Activated CD4-positive, alpha-beta T cell treated with anti-CD3 and anti-CD28 coated beads for 48 hours (primary cell): Measurements from ENCODE around the gene UBE2E2.

Source experiments
- DNase-seq: peaks from one replicate; pipeline ENCODE4 v3.0.0-alpha.2; 2020

UBE2E2 gene

DNA sequence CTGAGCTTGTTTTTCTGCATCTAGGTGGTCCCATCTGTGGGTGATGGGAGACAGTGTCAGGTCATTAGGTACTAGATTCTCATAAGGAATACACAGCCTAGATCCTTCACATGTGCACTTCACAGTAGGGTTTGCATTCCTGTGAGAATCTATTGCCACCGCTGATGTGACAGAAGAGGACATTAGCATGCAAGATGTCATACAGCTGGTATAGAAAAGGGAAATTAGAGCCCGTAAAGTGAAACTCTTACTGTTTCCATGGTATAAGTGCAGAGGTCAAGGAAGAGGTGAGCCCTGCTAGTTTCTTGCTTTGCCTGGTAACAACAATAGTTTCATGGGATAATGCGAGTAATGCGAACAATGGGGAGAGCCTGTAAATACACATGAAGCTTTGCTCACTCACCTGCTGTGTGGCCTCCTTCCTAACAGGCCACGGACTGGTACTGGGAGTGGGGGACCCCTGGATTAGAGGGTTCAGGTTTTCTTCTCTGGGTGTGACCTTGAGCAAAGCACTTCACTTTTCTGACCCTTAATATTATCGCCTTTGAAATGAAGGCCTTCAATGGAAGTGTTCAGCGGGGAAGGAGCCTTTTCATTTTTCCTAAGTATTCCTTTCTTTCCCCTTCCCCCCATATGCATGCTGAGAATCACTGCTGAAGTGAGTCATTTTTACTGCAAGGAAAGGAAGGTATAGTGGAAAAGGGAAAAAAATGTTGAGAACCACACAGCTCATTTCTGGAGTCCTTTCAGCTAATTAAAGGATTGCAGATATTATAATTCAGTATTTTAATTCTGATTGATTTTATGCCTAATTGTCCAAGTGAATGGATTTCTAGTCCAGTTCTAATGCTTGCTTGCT, 286.4 kb downstream of the UBE2E2 start:
- no peak for DNase-seq

DNA sequence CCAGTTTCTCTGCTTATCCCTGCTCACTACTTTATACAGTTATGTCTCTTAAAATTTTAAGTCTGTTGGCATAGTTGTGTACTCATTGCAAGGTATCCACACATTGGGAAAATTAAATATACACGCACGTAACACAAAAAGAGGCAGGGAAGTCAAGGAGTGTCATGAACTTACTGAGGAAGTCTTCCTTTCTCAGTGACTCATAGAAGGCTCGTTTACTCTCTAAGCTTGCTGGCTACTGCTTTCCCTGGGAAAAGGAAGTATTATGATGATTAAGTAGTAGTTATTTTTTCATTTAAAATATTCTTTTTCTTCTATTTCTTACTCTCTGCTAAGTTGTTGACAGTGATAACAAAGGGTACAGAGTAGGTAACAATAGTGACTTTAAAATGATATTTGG, 287.3 kb downstream of the UBE2E2 start:
- no peak for DNase-seq

DNA sequence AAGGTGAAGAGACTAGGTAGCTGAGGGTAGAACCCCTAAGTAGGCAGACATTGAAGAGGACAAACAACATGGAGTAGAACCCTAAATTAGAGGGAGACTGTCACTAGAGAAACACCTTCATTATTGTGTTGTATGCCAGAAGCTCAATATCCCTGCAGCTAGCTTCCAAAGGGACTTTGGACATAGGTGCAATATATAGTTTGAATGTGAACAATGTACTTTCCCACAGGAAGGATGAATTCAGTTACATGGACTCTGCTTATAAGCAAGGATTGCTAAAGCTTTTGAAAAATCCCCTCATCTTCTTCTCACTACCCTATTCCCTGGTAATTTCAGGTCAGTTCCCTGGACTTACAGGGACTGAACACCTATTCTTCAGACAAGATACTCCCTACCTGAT, 288.9 kb downstream of the UBE2E2 start:
- DNase-seq = no peak

DNA sequence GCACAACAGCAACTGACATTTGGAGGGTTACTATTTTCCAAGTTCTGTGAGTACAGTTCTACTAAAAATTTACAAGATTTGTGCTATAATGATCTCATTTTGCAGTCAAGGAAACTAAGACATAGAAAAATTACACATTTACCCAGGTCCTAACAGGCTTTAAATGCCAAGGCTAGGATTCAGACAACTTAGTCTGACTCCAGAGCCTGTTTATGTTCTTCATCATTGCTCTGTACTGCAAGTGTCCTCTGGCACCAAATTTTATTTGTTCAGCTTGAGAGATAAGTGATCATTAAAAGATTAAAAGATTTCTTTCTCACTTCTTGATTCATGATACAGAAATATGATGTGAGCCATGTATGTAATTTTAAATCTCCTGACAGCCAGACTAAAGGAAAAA, 290.8 kb downstream of the UBE2E2 start:
- DNase-seq = no peak

DNA sequence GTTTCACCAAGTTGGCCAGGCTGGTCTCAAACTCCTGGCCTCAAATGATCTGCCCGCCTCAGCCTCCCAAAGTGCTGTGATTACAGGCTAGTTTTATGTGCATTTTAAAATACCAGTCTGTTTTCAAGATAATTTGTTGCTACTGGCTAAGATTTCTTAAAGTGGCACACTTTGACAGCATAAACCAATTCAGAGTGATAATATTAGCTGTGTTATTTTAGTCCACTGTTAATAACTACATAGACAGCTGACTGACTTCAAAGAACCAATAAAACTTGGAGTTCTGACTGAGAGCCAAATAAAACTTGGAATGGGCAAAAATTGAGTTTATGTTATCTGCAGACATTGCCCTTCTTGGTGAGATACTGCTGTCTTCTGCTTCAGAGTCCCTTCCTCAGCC, 291.8 kb downstream of the UBE2E2 start:
- DNase-seq = no peak

DNA sequence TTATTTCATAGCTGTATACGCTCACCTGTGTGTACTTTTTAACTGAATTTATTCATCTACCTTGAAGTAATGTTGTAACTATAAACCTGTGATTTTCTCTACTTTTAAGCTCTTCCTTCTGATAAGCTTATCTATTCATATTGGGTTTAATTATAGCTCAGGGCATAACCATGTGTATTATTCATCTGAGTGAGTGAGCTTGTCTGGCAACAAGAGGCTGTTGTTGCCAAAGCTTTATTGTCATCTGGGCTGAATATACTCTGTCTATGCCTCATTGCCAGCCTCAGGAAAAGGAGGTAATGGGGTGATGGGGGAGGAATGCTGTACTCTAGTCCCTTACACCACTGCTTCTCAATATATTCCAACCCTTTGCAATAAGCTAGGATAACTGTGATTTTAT, 292.4 kb downstream of the UBE2E2 start:
- no peak for DNase-seq

DNA sequence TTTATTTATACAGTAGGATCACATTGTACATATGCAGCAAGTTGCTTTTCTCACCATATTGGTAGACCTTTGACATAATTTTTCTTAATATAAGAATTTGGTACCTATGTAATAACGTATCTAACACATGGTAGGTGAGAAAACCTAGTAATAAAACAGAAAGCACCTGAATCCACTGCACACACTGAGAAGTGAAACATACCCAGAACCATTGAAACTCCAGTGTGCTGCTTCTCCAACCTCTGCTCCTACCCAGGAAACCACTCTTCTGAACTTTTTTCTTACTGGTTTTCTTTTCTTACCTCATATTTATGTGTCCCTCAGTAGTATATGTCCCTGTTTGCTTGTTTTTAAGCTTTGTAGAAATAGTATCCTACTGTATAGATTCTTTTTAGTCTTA, 293.0 kb downstream of the UBE2E2 start:
- no peak for DNase-seq

DNA sequence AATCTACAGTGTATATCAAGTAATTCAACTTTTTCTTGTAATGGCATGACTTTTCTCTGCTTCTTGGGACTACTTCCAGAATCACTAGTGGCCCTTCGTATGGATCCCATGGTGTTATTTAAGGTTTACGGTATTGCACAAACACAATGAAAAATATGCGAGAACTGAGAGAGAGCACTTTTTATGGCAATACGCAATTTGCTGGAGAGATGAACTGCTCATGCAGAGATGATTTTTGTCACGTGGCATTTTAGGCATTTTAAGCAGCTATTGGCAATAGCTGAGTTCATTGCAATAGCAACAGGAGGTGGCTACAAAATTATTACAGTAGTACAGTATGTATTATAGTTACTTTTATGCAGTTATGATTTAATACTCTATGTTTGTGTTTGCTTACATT, 294.0 kb downstream of the UBE2E2 start:
- no peak for DNase-seq

DNA sequence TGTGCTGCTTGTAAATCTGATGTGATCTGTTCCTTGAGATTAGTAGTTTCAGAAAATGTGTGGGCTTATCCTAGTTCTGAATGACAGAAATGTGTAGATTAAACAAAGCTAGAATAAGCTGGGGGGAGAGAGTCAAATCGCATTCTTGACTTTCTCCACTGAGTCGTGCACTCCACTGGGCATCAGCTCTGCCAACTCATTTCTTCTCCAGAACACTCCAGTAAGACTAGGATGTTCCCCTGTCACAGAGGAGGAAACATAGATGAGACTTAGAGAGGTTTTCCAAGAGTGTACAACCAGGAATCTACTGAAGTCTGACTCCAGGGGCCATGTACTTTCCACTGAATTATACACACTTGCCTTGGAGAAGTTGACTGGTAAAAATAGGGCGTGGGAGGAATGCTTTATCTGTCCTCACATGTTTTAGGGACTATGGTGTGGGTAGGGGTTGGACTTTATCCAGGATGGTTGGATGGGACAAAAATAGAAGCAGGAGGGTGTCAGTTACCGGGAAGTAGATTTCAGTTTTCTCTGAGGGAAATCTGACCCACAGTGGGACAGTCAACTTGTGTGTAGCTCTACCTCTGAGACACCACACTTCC, 298.2 kb downstream of the UBE2E2 start:
- DNase-seq = no peak

DNA sequence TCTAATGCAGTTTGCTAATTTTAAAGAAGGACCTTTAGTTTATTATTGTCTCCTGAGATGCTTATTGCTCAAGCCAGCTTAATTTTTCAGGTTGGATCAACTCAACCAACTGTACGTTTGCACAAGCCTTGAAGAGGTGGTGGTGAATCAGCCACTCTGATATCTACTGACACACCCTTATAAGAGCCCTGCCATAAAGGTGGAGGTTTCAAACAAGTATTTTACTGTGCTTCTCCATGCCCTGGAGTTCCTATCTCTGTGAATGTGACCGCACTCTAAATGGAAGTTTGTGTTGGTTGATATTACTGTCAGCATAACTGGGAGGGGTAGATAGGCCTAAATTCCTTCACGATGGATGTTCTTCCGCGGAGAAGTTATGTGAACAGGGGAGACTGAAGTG, 305.3 kb downstream of the UBE2E2 start:
- no peak for DNase-seq

DNA sequence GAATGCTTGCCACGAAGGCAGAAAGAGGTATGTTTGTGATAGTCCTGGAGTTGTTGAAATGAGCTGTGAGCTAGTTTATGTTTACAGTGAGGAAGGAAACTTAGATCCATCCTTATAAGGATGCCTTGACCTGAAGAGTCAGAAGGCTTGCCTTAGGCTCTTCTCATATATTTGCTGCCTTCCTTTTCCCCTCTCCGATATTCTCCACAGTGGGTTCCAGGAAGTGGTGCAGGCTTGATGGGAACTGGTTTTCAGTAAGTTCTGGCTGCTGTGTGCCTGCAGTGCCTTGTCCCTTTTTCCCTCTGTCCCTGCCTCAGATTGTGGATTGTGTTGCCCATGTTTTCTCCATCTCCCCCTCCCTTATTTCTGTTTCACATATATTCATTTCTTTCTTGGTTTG, 315.3 kb downstream of the UBE2E2 start:
- DNase-seq = no peak

DNA sequence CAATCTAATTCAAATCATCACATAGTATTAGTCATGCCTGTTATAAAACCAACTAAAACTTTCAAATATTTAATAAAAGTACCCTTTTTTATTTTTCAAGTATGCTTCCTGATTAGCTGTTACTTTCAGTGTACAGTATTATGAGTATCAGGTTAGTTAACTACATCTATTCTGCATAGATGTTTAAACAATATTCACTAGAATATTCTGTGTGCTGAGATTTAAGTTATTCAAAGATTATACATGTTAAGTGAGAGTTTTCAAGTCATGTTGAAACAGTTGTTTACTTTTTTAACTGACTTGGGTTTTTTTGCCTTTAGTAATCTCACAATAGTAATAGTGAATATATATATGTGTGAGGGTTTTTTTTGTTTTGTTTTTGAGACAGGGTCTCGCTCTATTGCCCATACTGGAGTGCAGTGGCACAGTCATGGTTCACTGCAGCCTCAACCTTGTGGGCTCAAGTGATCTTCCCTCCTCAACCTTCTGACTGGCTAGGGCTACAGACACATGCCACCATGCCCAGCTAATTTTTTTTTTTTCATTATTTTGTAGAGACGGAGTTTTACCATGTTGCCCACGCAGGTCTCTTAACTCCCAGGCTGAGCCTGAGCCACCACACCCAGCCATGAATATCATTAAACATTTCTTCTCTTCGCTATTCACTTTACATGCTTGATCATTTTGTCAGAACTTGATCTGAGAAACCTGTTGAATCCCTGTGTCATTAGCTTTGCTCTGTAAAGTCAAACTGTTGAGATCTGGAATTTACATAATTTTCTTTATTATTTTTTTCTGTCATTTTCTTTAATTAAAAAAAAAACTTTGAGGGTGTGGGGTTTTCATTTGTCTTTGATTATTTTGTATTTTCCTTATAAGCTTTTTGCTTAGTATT, 316.4 kb downstream of the UBE2E2 start:
- DNase-seq = no peak

DNA sequence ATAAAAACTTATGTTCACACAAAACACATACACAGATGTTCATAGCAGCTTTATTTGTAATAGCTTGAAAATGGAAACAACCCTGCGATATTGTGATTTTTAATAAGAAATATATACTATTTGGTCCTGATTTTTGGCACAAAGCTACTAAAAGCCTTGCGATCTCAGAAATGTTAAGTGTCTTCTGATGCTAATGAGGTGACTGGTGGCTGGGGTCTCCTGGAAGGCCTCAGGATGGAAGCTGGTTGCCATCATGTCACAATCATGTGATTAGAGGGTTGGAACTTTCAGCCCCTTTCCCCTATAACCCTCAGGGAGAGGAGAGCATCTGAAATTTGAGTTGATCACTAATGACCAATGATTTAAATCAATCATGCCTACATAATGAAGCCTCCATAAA, 324.2 kb downstream of the UBE2E2 start:
- DNase-seq = no peak

DNA sequence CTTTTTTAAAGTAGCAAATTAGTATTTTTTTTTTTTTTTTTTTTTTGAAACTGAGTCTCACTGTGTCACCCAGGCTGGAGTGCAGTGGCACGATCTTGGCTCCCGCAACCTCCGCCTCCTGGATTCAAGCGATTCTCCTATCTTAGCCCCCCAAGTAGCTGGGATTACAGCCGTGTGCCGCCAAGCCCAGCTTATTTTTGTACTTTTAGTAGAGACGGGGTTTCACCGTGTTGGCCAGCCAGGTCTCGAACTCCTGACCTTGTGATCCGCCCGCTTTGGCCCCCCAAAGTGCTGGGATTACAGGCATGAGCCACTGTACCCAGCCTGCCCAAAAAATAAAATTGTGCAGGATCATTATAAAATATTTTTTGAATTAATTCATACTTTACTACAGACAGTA, 330.5 kb downstream of the UBE2E2 start:
- no peak for DNase-seq

DNA sequence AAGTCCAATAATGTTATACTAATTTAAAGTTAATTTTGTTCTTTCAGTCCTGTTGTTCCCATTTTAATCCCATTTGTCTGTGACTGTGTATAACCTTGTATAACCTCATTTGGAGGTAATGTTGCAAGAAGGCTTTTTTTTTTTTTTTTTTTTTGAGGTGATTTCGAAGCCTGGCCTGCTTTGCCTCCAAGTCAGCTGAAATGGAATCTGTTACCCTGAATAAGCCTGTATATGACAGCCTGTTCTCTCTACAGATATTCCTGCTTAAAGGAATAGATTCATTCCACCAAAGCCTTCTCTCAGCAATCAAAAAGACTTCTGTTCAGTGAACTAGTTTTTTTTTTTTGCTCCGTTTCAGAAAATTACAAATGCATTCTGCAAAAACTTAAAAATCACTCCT, 330.9 kb downstream of the UBE2E2 start:
- no peak for DNase-seq

DNA sequence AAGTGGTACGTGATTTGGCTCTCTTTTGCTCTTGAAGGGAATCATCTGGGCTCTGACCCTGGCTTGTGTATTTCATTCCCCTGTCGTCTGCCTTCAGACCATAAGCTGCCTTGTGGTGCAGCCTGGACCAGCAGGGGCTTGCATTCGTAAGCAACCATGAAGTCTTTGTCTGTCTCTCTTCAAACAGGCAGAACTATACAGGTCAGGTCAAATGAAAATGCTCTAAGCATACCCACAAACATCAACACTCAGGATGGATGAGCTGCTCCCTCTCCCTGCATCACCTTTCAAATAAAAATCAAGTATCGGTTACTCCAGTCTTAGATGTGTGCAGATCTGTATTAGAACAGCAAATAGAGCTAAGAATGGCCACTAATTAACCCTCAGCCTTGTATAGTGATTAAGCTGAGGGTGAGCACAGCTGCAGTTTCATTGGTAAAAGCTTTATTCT, 334.0 kb downstream of the UBE2E2 start:
- DNase-seq = no peak

DNA sequence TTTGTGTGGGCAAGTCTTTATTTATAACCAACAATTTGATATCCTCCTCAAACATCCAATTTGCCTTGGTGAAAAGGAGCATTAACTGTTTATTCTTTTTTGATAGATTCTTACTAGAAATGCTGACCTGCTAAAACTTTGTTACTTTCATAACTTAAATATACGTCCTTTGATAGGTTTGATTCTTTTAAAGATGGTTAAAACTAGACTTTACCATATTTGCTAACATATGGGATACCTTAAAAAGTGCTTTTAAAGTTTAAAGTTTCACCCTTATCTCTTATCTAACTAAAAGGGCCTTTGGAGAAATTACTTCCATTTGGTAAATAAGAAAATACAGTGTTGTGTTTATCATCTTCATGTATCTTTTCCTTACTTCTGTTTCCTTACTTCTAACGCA, 336.1 kb downstream of the UBE2E2 start:
- DNase-seq = no peak

DNA sequence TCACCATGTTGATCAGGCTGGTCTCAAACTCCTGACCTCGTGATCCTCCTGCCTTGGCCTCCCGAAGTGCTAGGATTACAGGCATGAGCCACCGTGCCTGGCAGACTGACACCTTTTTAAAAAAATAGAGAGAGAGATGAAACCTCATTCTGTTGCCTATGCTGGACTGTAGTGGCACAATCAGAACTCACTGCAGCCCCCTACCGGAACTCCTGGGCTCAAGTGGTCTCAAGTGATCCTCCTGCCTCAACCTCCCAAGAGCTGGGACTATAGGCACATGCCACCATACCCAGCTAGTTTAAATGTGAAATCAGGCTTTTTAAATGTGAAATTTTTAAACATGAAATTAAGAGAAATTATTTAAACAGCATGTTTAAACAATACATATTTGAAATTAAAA, 337.5 kb downstream of the UBE2E2 start:
- DNase-seq = no peak

DNA sequence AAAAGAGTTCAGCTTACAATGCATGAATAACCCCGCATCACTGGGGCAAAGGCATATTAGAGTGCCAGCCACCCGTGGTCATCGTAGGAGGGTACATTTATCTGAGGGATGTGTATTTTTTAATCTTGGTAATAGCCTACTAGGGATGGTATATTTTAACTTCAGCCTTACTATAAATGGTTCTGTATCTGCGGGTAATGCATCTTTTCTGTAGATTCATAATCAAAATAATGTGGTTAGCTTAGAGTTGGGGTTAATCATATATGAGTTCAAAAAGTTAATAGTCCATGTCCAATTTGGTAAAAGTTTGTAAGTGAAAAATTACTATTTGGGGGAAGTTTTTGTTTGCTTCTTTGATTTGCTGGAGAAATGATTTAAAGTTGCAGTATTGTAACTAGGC, 339.0 kb downstream of the UBE2E2 start:
- DNase-seq = no peak

DNA sequence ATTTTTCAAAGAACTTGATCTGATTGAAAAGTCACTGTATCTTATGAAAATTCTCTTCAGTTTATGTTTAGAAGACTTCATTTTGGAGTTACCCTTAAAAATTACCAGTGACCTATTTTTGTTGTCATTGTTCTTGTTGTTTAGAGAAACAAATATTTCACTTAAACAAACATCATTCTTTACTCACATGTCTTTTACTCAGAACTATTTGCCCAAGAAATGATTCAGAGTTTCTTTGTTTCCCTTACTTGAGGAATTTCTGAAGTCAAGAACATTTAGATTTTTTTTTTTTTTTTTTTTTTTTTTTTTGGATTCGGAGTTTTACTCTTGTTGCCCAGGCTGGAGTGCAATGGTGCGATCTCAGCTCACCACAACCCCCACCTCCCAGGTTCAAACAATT, 343.1 kb downstream of the UBE2E2 start:
- no peak for DNase-seq

DNA sequence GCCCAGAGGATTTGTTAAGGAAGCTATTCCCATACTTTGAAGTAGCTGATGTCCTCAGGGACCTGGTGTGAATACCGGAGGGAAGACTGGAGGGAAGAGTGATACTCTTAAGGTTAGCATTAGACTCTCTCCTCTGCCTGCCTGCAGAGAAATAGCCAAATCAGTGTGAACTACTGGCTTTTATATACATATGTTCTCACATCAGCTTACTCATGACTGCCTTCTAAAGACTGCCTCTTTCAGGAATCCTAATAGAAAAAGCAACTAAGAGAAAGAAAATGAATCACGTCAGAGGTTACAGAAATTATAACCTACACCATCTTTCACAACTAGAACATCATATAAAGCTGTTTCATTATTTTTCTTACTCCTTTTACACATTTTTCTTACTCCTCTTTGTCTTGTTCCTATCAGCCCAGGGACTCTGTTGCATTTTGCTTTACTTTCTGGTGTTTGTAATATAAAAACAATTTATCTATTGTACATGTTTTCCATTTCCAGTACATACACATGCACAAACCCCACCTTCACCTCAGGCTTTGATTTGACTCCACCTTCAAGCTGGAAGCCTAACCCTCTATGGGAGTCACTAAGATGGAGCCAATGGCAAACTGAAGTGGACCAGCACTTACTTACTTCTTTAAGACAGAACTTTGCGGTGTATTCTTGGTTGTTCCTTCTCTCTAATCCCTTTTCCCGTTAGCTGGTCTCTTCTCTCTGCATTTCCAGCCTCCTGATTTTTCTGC, 345.0 kb downstream of the UBE2E2 start:
- no peak for DNase-seq

DNA sequence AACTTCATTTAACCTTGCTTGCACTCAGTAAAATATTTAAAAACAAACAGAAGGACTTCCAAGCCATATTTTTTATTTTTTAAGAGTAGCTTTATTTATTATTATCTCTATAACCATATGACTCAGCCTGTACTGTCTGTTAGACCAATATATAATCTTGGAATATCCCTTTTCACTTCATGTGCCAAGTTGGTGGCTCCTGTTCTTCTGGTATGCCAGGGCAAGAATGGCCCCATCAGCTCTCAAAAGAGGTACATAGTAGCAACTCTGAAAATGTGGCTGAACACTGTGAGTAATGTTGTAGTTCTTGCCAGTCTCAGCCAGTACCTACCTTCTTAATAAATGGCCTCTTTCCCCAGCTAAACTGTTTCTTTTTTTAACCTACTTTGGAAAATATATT, 345.6 kb downstream of the UBE2E2 start:
- DNase-seq = no peak
